GM19452 (cell line): ENCODE results near the gene ERBB4.
"Not testable (repeated sequence)": the region's sequence is repeated elsewhere in the genome, so short reads cannot be mapped to it uniquely, and the experiment has no call there.

Source experiments
- ATAC-seq: cut with Tn5 transposase; IDR thresholded peaks from one replicate; pipeline ENCODE4 v1.9.1; 2021; ENCODE audit not compliant: unreplicated experiment

The ERBB4 gene

GRCh38 chr2:211664321-211664720, 874.3 kb downstream of the ERBB4 start:
- ATAC-seq, result no peak

- ATAC-seq, result no peak
Observed at GRCh38 chr2:211654211-211654780, 884.3 kb downstream of the ERBB4 start.

DNA sequence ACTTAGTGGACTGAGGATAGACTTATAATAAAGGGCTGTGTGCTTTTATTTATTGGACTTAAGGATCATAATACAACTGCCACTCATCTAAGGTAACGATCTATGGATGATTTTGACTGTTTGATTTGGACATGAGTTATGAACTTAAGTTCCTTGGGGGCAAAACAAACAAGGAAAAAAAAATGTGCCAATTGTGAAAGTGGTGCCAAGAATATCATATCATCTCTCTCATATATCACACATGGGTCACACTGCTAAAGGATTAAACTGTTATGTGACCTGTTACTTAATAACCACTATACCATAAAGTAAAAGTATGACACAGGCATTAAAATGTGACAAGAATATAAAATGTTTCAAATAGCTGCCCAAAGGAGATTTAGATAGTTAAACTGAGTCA, 886.3 kb downstream of the ERBB4 start:
- ATAC-seq, result no peak

DNA sequence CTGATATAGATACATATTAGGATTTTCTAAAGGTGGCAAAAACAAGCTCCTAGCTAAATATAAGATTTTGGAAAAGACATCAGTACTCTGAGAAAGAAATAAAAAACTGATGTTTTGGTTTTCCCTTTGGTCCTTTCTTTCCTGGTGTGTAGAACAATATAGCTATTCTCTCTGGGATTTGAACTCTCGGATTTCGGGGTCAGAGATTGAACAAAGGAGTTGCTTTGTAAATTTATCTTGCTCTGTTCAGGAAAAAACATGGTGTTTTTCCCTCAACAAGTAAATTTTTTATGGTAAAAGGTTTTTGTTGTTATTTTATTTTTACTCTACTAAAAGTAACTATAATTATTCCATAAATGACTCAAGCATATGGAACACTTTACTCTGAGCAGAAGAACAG, 889.3 kb downstream of the ERBB4 start:
- no peak for ATAC-seq

- no peak for ATAC-seq
Observed at GRCh38 chr2:211631503-211631902, 907.1 kb downstream of the ERBB4 start.

DNA sequence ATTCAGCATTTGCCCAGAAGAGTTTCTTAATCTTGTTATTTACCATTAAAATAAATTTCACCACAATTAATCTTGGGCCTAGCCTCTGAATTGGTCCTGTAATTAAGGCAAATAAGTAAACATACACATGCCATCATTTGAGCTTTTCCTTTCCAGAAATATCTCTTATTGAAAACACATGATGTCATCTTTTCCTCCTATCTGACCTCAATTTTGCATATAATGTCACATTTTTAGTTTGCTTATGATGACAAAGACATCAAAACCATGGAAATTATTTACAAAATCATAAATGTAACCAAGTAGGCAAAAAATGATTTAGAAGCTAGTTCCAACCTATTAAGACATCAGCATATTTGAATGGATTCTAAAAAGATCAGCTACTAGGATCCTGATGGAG, 915.5 kb downstream of the ERBB4 start:
- ATAC-seq, result no peak

GRCh38 chr2:211620986-211621385, 917.6 kb downstream of the ERBB4 start:
- no peak for ATAC-seq

GRCh38 chr2:211617803-211618202, 920.8 kb downstream of the ERBB4 start:
- ATAC-seq, result no peak

DNA sequence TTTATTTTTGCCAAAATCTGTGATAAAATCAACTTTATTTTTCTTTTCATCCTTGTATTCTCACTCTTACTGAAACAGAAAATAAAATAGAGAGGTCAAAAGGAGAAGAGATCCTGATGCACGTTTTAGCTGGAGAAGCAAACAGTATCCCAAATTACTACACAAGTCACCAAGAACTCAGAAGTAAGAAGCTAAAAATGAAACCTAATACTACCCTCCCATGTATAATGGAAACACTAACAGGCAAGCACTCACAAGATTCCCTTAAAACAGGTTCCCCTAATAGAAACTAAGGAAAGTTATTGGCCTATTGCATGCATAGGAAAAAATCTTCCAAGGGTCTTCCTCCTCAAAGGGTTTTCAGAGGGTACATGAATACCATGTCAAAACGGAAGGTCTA, 927.0 kb downstream of the ERBB4 start:
- ATAC-seq, result no peak

- no peak for ATAC-seq
Observed at GRCh38 chr2:211611061-211611518, 927.5 kb downstream of the ERBB4 start.

- ATAC-seq, result no peak
Observed at GRCh38 chr2:211609127-211609526, 929.5 kb downstream of the ERBB4 start.

DNA sequence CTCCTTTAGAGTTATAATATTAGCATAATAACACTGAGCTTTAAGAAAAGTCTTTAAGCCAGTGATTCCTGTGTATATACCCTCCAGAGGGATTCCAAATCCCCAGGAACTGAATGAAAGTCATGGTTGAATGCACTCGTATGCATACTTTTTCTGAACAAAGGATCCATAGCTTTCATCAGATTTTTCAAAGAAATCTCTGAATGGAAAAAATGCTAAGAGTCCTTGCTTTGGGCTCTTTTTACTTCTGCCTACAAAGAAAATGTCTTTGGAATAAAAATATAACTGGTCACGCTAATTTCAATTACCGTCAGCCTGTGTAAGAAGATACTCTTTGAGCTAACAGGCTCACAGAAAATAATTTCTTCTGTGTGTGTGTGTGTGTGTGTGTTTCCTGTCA, 939.5 kb downstream of the ERBB4 start:
- no peak for ATAC-seq

GRCh38 chr2:211598238-211598637, 940.4 kb downstream of the ERBB4 start:
- ATAC-seq, result no peak

DNA sequence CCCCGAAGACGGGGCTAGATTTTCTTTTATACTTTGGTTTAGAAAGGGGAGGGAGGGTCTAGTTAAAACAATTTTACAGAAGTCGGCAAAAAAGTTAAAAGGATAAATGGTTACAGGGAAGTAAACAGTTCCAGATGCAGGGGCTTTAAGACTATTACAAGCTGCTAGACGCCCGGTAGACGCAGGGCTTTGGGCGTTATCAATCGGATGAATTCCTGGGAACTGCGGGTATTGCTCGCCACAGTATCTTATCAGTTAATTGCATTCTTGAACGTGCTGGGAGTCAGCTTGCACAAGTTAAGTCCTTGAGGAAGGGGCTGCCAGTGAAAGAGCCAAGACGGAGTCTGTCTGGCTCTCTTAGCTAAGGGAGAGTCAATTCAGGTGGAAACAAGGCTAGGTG, 946.6 kb downstream of the ERBB4 start:
- ATAC-seq, result not testable (repeated sequence)

- no peak for ATAC-seq
Observed at GRCh38 chr2:211591426-211591825, 947.2 kb downstream of the ERBB4 start.

DNA sequence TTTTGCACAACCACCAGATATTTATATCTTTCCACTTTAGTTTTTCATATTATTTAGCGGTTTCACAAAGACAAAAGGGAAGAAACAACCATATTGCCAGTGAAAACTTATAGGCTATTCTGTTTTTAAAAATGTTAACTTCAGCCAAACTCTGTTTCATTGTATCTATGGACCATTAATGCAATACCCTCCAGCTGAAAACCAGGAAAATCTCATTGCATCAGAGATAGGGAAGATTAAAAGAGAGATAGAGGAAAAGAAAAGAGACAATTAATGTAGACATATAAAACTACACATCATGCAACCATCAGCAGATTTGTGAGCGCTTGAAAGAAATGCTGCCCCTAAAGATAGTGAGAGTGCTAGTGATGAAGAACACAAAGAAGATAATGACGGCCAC, 970.2 kb downstream of the ERBB4 start:
- no peak for ATAC-seq

- no peak for ATAC-seq
Observed at GRCh38 chr2:211564441-211564840, 974.2 kb downstream of the ERBB4 start.

DNA sequence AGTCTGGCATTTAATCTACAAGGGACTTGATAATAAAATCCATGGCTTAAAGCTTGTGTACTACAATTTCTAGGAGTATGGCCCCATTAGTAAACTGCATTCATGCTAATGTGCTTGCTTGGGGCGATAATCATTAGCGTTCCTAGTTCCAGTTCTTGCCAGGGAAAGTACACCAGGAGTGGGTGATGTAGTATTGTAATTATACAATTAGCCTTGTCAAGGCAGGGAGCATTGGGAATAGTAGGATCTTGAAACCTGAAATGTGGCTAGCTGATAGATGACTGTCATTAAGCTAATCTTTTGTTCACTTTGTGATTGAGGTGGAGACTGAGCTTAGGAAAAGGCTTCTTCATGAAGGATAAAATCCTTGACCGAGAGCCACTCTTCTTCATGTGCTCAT, 993.0 kb downstream of the ERBB4 start:
- ATAC-seq, result no peak

GRCh38 chr2:211534632-211535031, 1004.0 kb downstream of the ERBB4 start:
- ATAC-seq, result no peak

DNA sequence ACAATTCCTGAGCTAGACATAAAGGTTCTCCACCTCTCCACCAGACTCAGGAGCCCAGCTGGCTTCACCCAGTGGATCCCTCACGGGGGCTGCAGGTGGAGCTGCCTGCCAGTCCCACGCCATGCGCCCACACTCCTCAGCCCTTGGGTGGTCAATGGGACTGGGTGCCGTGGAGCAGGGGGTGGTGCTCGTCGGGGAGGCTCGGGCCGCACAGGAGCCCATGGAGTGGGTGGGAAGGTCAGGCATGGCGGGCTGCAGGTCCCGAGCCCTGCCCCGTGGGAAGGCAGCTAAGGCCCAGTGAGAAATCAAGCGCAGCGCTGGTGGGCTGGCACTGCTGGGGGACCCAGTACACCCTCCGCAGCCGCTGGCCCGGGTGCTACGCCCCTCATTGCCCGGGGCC, 1014.4 kb downstream of the ERBB4 start:
- ATAC-seq, result not testable (repeated sequence)

DNA sequence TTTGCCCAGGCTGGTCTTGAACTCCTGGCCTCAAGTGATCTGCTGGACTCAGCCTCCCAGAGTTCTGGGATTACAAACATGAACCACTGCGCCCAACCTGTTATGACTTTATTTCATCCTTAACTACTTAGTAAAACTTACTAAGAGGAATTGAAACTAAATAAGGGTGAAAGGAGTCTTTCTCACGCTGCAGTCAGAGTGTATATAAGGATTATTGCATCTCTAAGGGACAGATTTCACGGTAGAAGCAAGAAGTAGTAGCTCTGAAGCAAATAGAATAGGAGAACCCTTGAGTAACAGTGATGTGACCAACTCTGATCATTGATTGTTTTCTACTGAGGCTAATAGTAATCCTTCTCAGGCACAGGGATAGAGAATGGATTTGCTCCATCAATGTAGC, 1022.1 kb downstream of the ERBB4 start:
- ATAC-seq, result no peak

DNA sequence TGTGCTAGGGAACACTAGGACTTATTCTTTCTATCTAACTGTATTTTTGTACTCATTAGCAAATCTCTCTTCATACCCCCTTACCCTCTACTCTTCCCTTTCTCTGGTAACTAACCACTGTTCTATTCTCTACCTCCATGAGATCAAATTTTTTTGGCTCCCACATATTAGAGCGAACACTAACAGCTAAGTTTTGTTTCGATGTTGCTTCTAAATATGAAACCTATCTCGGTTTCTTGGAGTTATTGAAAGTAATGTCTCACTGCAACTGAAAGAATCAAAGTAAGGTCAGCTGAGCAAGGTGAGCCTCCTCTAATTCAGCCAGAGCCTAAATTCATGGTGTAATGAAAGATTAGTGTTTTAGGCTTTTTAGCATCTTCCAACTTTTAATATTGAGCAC, 1024.6 kb downstream of the ERBB4 start:
- no peak for ATAC-seq

DNA sequence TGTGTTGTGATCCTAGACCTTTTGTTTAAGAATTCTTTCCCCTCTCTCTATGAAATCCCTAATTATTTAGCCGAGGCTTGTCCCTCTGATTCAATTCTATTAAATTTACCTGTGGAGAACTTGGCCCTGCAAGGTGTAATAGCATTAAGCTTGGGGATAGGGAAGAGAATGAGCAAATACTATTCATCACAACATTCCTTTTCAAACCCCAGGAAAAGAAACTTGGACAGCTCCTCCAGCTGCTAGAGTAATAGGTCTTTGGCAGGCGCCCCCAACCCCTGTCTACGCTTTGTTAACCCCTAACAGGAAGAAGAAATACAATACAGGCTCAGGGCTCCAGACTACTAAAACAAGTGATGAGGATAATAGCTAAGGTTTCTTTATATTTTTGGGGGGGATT, 1025.2 kb downstream of the ERBB4 start:
- no peak for ATAC-seq

GRCh38 chr2:211512806-211513205, 1025.8 kb downstream of the ERBB4 start:
- no peak for ATAC-seq
